B cell (primary cell): ENCODE data around the gene HERPUD1. TPM values are rescaled to one million over a fixed set of nuclear protein-coding genes. Genes with fewer than 3 reads are reported as not detected.

Experiments used
- ATAC-seq: fragments of 200-7000 bp; cut with Tn5 transposase; one replicate; pipeline ENCODE4 v1.10.0; 2021; ENCODE audit warnings: low read depth, mild to moderate bottlenecking, moderate number of reproducible peaks, moderate library complexity
- CTCF ChIA-PET: fragments of 350-600 bp; sonication (Branson Sonifier 250); formaldehyde crosslinking; loops from one replicate; lab custom pipeline; 2021; ENCODE audit warnings: antibody characterized with exemption, inconsistent platforms; lab: Charles Lee
- POLR2A ChIA-PET: fragments of 350-600 bp; sonication (Branson Sonifier 250); formaldehyde crosslinking; loops from one replicate; lab custom pipeline; 2021; ENCODE audit warnings: antibody characterized with exemption; lab: Charles Lee
- DNase-seq: peaks from one replicate; pipeline ENCODE4 v3.0.0; 2013
- H2AFZ ChIP-seq: 2 replicates; pipeline ENCODE4 v1.6.1; 2012; ENCODE audit warnings: mild to moderate bottlenecking, low read depth, low read length; ENCODE audit not compliant: insufficient read depth, poor library complexity, severe bottlenecking
- H3K27ac ChIP-seq, 2 donors: 1 replicate in 1 of 2; 2 replicates in 1 of 2; pipeline ENCODE4 v1.5.1; 2012 to 2013; ENCODE audit warnings: low read length in 2 of 2, mild to moderate bottlenecking in 2 of 2, moderate library complexity in 1 of 2
- H3K27me3 ChIP-seq, 4 experiments: fragments of 200-600 bp in 1 of 4; sonication (generic) in 1 of 4; replicated peaks in 1 of 4; 1 replicate in 2 of 4; 2 replicates in 2 of 4; pipeline versions ENCODE4 v1.6.1 to v1.7.0; 2013 to 2016; ENCODE audit warnings: low read length in 3 of 4, mild to moderate bottlenecking in 2 of 4, mixed read lengths in 1 of 4, moderate library complexity in 1 of 4; ENCODE audit not compliant: insufficient read depth in 4 of 4, control insufficient read depth in 3 of 4; ENCODE audit errors: control extremely low read depth in 1 of 4
- H3K36me3 ChIP-seq, 2 experiments: replicated peaks in 1 of 2; 1 replicate in 1 of 2; 2 replicates in 1 of 2; pipeline versions ENCODE4 v1.6.1 to v1.7.1; 2013; ENCODE audit warnings: low read length in 1 of 2; ENCODE audit not compliant: insufficient read depth in 2 of 2, control insufficient read depth in 1 of 2; ENCODE audit errors: control extremely low read depth in 1 of 2, extremely low read depth in 1 of 2
- H3K4me1 ChIP-seq, 2 donors: fragments of 200-600 bp in 1 of 2; sonication (generic) in 1 of 2; 1 replicate in 1 of 2; 2 replicates in 1 of 2; pipeline versions ENCODE4 v1.5.1 to v1.6.1; 2013 to 2017; ENCODE audit warnings: low read length in 2 of 2; ENCODE audit not compliant: control insufficient read depth in 2 of 2, insufficient read depth in 2 of 2
- H3K4me2 ChIP-seq: replicated peaks from 2 replicates; pipeline ENCODE3; 2012; ENCODE audit warnings: mild to moderate bottlenecking, low read depth, low read length; ENCODE audit not compliant: poor library complexity, severe bottlenecking
- H3K4me3 ChIP-seq, 5 experiments: fragments of 200-600 bp in 1 of 5; sonication (generic) in 1 of 5; 1 replicate in 3 of 5; 2 replicates in 2 of 5; pipeline versions ENCODE4 v1.5.1 to v1.7.0; 2011 to 2016; ENCODE audit warnings: low read length in 4 of 5, mild to moderate bottlenecking in 4 of 5, low read depth in 2 of 5, control low read depth in 1 of 5, moderate library complexity in 1 of 5; ENCODE audit not compliant: insufficient read depth in 1 of 5; ENCODE audit errors: control extremely low read depth in 1 of 5, extremely low read depth in 1 of 5
- H3K79me2 ChIP-seq: fragments of 200-600 bp; sonication (generic); one replicate; pipeline ENCODE4 v1.6.0; 2016; ENCODE audit warnings: low read length; ENCODE audit not compliant: control insufficient read depth, insufficient read depth
- H3K9ac ChIP-seq: fragments of 200-600 bp; sonication (generic); 2 replicates; pipeline ENCODE4 v1.6.1; 2017; ENCODE audit warnings: mild to moderate bottlenecking, low read length, moderate library complexity
- H3K9me3 ChIP-seq, 3 donors: one replicate each; pipeline versions ENCODE4 v1.6.1 to v1.7.1; 2013; ENCODE audit warnings: low read length in 2 of 3; ENCODE audit not compliant: control insufficient read depth in 2 of 3, insufficient read depth in 1 of 3; ENCODE audit errors: control extremely low read depth in 1 of 3
- H4K20me1 ChIP-seq: 2 replicates; pipeline ENCODE4 v1.6.0; 2012; ENCODE audit warnings: mild to moderate bottlenecking, low read length; ENCODE audit not compliant: insufficient read depth, control insufficient read depth, poor library complexity, severe bottlenecking
- H3K27ac Mint-ChIP-seq: one replicate; pipeline ENCODE4 v1.8.0; 2021; ENCODE audit warnings: mixed read lengths
- H3K27me3 Mint-ChIP-seq: one replicate; pipeline ENCODE4 v1.8.0; 2021; ENCODE audit warnings: mixed read lengths
- H3K4me1 Mint-ChIP-seq: one replicate; pipeline ENCODE4 v1.8.0; 2021; ENCODE audit warnings: mixed read lengths
- H3K4me3 Mint-ChIP-seq: one replicate; pipeline ENCODE4 v1.8.0; 2021; ENCODE audit warnings: mixed read lengths
- H3K9me3 Mint-ChIP-seq: one replicate; pipeline ENCODE4 v1.8.0; 2022; ENCODE audit warnings: mixed read lengths; ENCODE audit not compliant: insufficient read depth
- CTCF ChIP-seq: fragments of 200-600 bp; IDR thresholded peaks from one replicate; pipeline ENCODE4 v1.8.0; 2022; ENCODE audit warnings: antibody characterized with exemption, mild to moderate bottlenecking
- EZH2 ChIP-seq: IDR thresholded peaks from 2 replicates; pipeline ENCODE4 v1.6.1; 2012; ENCODE audit warnings: borderline replicate concordance, low read depth, mild to moderate bottlenecking, moderate library complexity, low read length; ENCODE audit not compliant: insufficient read depth, poor library complexity, severe bottlenecking
- WGBS: methylation state at CpG from one replicate; pipeline ENCODE4 v1.1.5; 2013; ENCODE audit warnings: missing lambda C conversion rate; ENCODE audit not compliant: insufficient coverage; 5-methylcytosine and 5-hydroxymethylcytosine counted together
- intact Hi-C: fragments of 100-400 bp; cut with micrococcal nuclease; formaldehyde crosslinking; loops from one replicate; pipeline ENCODE4 v1.10.0; 2022
- polyA plus RNA-seq: library from polyadenylated mRNA; depleted of rRNA; stranded (reverse); fragments of >200 nt; gene quantifications from 2 replicates; pipeline ENCODE4 v1.2.3, GENCODE V29; 2012
- total RNA-seq, 2 donors: library from RNA; stranded (reverse); fragments of 120-200 nt in 1 of 2; gene quantifications; 1 replicate in 1 of 2; 2 replicates in 1 of 2; pipeline versions ENCODE4 v1.2.3 to v1.2.4, GENCODE V29; 2013 to 2022

The HERPUD1 gene
- total and polyA plus RNA-seq, 2 donors (not counting 1 experiment from before 2014, with no cell fraction given), result 273 to 1,041 TPM

GRCh38 chr16:56886826-56887225 is 45.1 kb upstream of the HERPUD1 start:
- Histone ChIP-seq H3K9me3 (no peaks in the 10 kb centered on the region), H3K4me2 (no peak overlapping the region), H3K4me3 (no peak overlapping the region), H3K27me3 (no peaks in the 10 kb centered on the region), H3K79me2 (no peaks in the 10 kb centered on the region), H4K20me1 (no peaks in the 10 kb centered on the region), H3K4me1 (peaks cover 6 to 18% of the 10 kb centered on the region in 2 donors), H3K27ac (no peak overlapping the region), H3K9ac (no peak overlapping the region), H3K36me3 (no peaks in the 10 kb centered on the region), H2AFZ (no peak overlapping the region)
- Mint-ChIP-seq H3K27ac (no peak overlapping the region), H3K4me1 (peaks cover 18% of the 10 kb centered on the region), H3K27me3 (no peaks in the 10 kb centered on the region), H3K4me3 (no peak overlapping the region), H3K9me3 (no peaks in the 10 kb centered on the region)
- CTCF ChIA-PET, result no interaction called here
- TF ChIP-seq CTCF (no peak), EZH2 (no peak)
- ATAC-seq (no peak), DNase-seq (no peak)
- 90% methylated on average over 8 of the region's 9 CpGs for WGBS
- POLR2A ChIA-PET, result interaction anchor here (0.5 kb wide), 1 partner anchor 11 kb away, joined by 3 read pairs; no protein-coding TSS in a partner anchor
- intact Hi-C loops, result no loop called here

GRCh38 chr16:56888806-56889205 is 43.1 kb upstream of the HERPUD1 start:
- Histone ChIP-seq H4K20me1 (no peaks in the 10 kb centered on the region), H3K4me1 (peaks cover 6 to 18% of the 10 kb centered on the region in 2 donors), H3K9ac (no peak overlapping the region), H2AFZ (no peak overlapping the region), H3K79me2 (no peaks in the 10 kb centered on the region), H3K27me3 (no peaks in the 10 kb centered on the region), H3K4me3 (no peak overlapping the region), H3K9me3 (no peaks in the 10 kb centered on the region), H3K36me3 (no peaks in the 10 kb centered on the region), H3K27ac (peak overlapping the region in 1 of 2 donors; percentile 39), H3K4me2 (peak overlapping the region; percentile 53)
- H3K27me3 Mint-ChIP-seq, result no peaks in the 10 kb centered on the region
- ChIA-PET CTCF (interaction anchor here (0.7 to 2.5 kb wide), 11 partner anchors 12 to 157 kb away, joined by 3 to 23 read pairs (median 5); no protein-coding TSS in a partner anchor), POLR2A (interaction anchor here (0.5 to 2.1 kb wide), 9 partner anchors 11 to 66 kb away, joined by 3 to 13 read pairs (median 5); no protein-coding TSS in a partner anchor)
- ATAC-seq (peak; percentile 96), DNase-seq (peak; percentile 87)
- no peak for TF ChIP-seq EZH2
- no peak for TF ChIP-seq CTCF
- no peaks in the 10 kb centered on the region for H3K9me3 Mint-ChIP-seq
- intact Hi-C loops, result loop anchor here (1.0 kb wide), 3 partner anchors 22 to 43 kb away; partner anchors contain the start of gene HERPUD1
- WGBS, result 5% methylated on average over 2 of the region's 7 CpGs
- peaks cover 18% of the 10 kb centered on the region for H3K4me1 Mint-ChIP-seq
- peak overlapping the region; percentile 79 for H3K27ac Mint-ChIP-seq
- peak overlapping the region; percentile 53 for H3K4me3 Mint-ChIP-seq
